ENCODE results near the gene KYAT1. TPM values are rescaled to one million over a fixed set of nuclear protein-coding genes. Genes with fewer than 3 reads are reported as not detected.

The KYAT1 gene
- total RNA-seq, 1 donor from 2014 or later: 9.5 TPM

GRCh38 chr9:128886211-128886891 is 4.6 kb upstream of the KYAT1 start:
- FAIRE-seq: no peak
- DNase-seq (ENCODE audit: low read depth): no peak
- Histone ChIP-seq H3K27me3 (ENCODE audit: control insufficient read depth, insufficient read depth, low read length) (no peaks in the 10 kb centered on the region), H3K36me3 (ENCODE audit: control insufficient read depth, insufficient read depth, low read length) (peaks cover 24% of the 10 kb centered on the region), H3K4me3 (ENCODE audit: low read depth, low read length) (no peak overlapping the region)
- no peak for TF ChIP-seq CTCF (IDR thresholded peaks at IDR 0.05; ENCODE audit: insufficient read depth, low read length, severe bottlenecking)

DNA sequence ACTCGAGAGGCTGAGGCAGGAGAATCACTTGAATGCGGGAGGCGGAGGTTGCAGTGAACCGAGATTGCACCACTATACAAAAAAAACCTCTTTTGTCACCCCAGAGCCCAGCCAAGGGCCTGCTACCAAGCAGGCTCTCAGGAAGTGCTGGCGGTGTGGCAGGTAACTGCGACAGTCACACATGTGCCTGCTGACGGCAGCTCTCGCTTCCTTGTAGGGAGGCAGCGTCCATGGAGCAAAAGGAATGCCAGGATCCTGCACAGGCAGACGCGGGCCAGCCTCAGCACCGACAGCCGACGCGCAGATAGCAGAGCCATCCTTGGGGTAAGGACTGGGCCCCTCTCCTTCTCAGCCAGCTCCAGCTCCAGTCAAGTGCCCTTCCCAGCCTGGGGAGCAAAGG is 4.0 kb upstream of the KYAT1 start:
- H3K4me3 ChIP-seq (ENCODE audit: low read depth, low read length): no peak overlapping the region
- peaks cover 24% of the 10 kb centered on the region for H3K36me3 ChIP-seq (ENCODE audit: control insufficient read depth, insufficient read depth, low read length)
- DNase-seq (ENCODE audit: low read depth): no peak
- FAIRE-seq: no peak
- H3K27me3 ChIP-seq (ENCODE audit: control insufficient read depth, insufficient read depth, low read length): no peaks in the 10 kb centered on the region
- TF ChIP-seq CTCF (IDR thresholded peaks at IDR 0.05; ENCODE audit: insufficient read depth, low read length, severe bottlenecking): no peak

GRCh38 chr9:128885376-128885775 is 3.6 kb upstream of the KYAT1 start:
- no peak for TF ChIP-seq CTCF (IDR thresholded peaks at IDR 0.05; ENCODE audit: insufficient read depth, low read length, severe bottlenecking)
- Histone ChIP-seq H3K36me3 (ENCODE audit: control insufficient read depth, insufficient read depth, low read length) (peaks cover 24% of the 10 kb centered on the region), H3K27me3 (ENCODE audit: control insufficient read depth, insufficient read depth, low read length) (no peaks in the 10 kb centered on the region), H3K4me3 (ENCODE audit: low read depth, low read length) (no peak overlapping the region)
- FAIRE-seq (no peak), DNase-seq (ENCODE audit: low read depth) (no peak)

- FAIRE-seq (no peak), DNase-seq (ENCODE audit: low read depth) (no peak)
- Histone ChIP-seq H3K27me3 (ENCODE audit: control insufficient read depth, insufficient read depth, low read length) (no peaks in the 10 kb centered on the region), H3K4me3 (ENCODE audit: low read depth, low read length) (peak overlapping the region; percentile 92), H3K36me3 (ENCODE audit: control insufficient read depth, insufficient read depth, low read length) (peaks cover 23% of the 10 kb centered on the region)
- TF ChIP-seq CTCF (IDR thresholded peaks at IDR 0.05; ENCODE audit: insufficient read depth, low read length, severe bottlenecking): no peak
Observed at GRCh38 chr9:128884164-128884563, 2.4 kb upstream of the KYAT1 start.

DNA sequence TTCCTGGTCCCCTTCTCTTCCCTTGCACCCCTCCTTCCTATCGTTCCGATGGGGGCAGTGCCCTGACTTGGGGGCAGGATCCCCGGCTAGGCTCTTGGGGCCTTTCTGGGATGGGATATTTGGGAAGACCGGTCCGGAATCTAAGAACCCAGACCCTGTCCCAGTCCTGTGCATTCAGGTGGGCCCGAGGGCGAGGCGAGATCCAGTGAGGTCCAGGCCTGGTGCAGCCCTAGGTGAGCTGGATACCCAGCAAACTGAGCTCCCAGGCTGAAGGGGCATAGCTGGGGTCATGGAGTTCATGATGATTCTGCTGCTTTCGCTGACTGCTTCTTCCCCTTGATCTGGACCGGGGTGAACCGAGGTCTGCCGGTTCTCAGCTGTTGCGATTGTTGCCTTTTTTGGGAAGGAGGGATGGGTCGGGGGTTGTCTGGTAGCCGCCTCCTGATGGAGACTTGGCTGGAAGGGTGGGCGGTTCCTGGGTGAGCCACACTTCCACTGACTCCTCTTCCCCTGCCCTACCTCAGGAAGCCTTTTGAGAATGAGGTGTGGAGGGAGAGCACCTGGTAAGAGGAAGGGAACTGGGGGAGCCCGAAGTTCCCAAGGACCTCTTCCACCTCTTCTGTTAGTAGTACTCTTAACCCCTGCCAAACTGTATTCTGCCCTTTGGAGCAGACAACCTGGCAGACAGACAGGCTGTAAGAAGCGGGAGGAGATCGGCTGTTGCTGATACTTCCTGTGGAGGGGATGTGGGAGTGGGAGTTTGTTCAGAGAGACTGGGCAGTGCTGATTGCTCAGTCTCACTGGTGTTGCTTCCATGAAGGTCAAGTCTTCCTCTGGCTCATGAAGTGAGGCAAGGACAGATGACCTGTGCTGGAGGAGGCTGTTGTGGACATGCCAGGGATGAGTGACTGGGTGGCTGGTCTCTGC is 1.2 kb upstream of the KYAT1 start:
- peak overlapping the region; percentile 92 for H3K4me3 ChIP-seq (ENCODE audit: low read depth, low read length)
- TF ChIP-seq CTCF (IDR thresholded peaks at IDR 0.05; ENCODE audit: insufficient read depth, low read length, severe bottlenecking): no peak
- FAIRE-seq (no peak), DNase-seq (ENCODE audit: low read depth) (peak; percentile 41)
- H3K36me3 ChIP-seq (ENCODE audit: control insufficient read depth, insufficient read depth, low read length): peaks cover 12% of the 10 kb centered on the region
- H3K27me3 ChIP-seq (ENCODE audit: control insufficient read depth, insufficient read depth, low read length): no peaks in the 10 kb centered on the region

Measured in bronchial epithelial cell (primary cell).